SH-SY5Y (cell line): Measurements from ENCODE around the gene SPR.

Experiments used
- GATA2 ChIP-seq: IDR thresholded peaks from 2 replicates; pipeline ENCODE4 v1.6.1; 2011; ENCODE audit warnings: mild to moderate bottlenecking, low read depth, low read length
- GATA3 ChIP-seq: IDR thresholded peaks from 2 replicates; pipeline ENCODE4 v1.6.1; 2011; ENCODE audit warnings: low read depth, mild to moderate bottlenecking, low read length, moderate library complexity

DNA sequence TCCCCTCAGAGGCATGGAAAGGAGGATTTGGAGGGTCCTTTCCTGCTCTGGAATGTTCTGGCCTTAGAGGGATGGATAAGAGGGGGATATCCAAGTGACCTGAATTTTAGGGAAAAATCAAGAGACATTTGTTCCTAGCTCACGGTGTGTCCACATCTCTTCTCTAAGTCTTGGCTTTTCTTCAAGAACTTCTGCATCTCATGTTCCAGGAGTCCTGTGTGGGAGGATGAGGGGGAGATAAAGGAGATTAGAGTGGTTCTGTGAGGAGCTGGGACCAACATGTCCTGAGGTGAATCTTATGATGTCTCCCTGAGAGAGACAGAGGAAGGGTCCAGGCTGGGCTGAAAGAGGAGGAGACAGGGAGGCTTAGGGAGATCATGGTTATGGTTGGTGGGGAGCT lies 41.8 kb downstream of the SPR start:
- no peak for TF ChIP-seq GATA2
- no peak for TF ChIP-seq GATA3
